NCI-H2107 (cell line): ENCODE results near the gene AGO3.

Experiments
- DNase-seq: peaks from one replicate; lab custom pipeline; 2025; lab: John Stamatoyannopoulos, UW

Gene AGO3

GRCh38 chr1:36083635-36084496, 153.0 kb downstream of the AGO3 start, which contains the start of gene TEKT2:
Gene TEKT2, plus strand, starts transcription at chr1:36084094. Its CDS starts 828 bp downstream, at chr1:36084922.
- DNase-seq = peak; percentile 28

GRCh38 chr1:36084497-36085115, 153.7 kb downstream of the AGO3 start:
- no peak for DNase-seq

- no peak for DNase-seq
Observed at GRCh38 chr1:36085126-36085525, 154.2 kb downstream of the AGO3 start.

- DNase-seq = no peak
Observed at GRCh38 chr1:36085686-36086526, 155.0 kb downstream of the AGO3 start.

GRCh38 chr1:36086529-36087232, 155.8 kb downstream of the AGO3 start:
- no peak for DNase-seq

- no peak for DNase-seq
Observed at GRCh38 chr1:36087233-36088123, 156.6 kb downstream of the AGO3 start.

- DNase-seq = no peak
Observed at GRCh38 chr1:36088265-36088576, 157.3 kb downstream of the AGO3 start.

GRCh38 chr1:36088577-36089392, 157.9 kb downstream of the AGO3 start, which contains the start of gene ADPRS:
Gene ADPRS, plus strand, starts transcription at chr1:36088892. Its CDS starts 13 bp downstream, at chr1:36088905.
- peak; percentile 79 for DNase-seq

- no peak for DNase-seq
Observed at GRCh38 chr1:36089393-36090121, 158.7 kb downstream of the AGO3 start.

GRCh38 chr1:36091141-36091540, 160.2 kb downstream of the AGO3 start:
- no peak for DNase-seq

GRCh38 chr1:36091698-36092097, 160.8 kb downstream of the AGO3 start:
- DNase-seq = no peak

- DNase-seq = no peak
Observed at GRCh38 chr1:36092166-36092797, 161.4 kb downstream of the AGO3 start.

- DNase-seq = no peak
Observed at GRCh38 chr1:36092798-36093185, 161.9 kb downstream of the AGO3 start.

- no peak for DNase-seq
Observed at GRCh38 chr1:36093226-36093625, 162.3 kb downstream of the AGO3 start.

- no peak for DNase-seq
Observed at GRCh38 chr1:36093929-36094328, 163.0 kb downstream of the AGO3 start.

- DNase-seq = no peak
Observed at GRCh38 chr1:36094621-36095061, 163.7 kb downstream of the AGO3 start.

GRCh38 chr1:36095760-36096405, 165.0 kb downstream of the AGO3 start:
- no peak for DNase-seq
